Dermis blood vessel endothelial cell (primary cell): ENCODE results near the gene UPK3A. TPM values are rescaled to one million over a fixed set of nuclear protein-coding genes. Genes with fewer than 3 reads are reported as not detected.
"Not testable (repeated sequence)": the region's sequence is repeated elsewhere in the genome, so short reads cannot be mapped to it uniquely, and the experiment has no call there.

Experiments
- DNase-seq: peaks from one replicate; pipeline ENCODE4 v3.0.0; 2010
- total RNA-seq: library from RNA; depleted of rRNA; stranded (reverse); fragments of >200 nt; gene quantifications from 2 replicates; pipeline ENCODE4 v1.2.3, GENCODE V29; 2014

The UPK3A gene
- total RNA-seq, 1 donor from 2014 or later, result not detected

- DNase-seq, result peak; percentile 30
These were observed 25.7 kb downstream of the UPK3A start for GRCh38 chr22:45310331-45310976.

- DNase-seq, result no peak
These were observed 26.3 kb downstream of the UPK3A start for GRCh38 chr22:45310977-45311531.

GRCh38 chr22:45312415-45312814 lies 27.7 kb downstream of the UPK3A start:
- no peak for DNase-seq

GRCh38 chr22:45312856-45313255 lies 28.1 kb downstream of the UPK3A start:
- DNase-seq, result no peak

- DNase-seq, result no peak
These were observed 29.4 kb downstream of the UPK3A start for GRCh38 chr22:45314054-45314721.

GRCh38 chr22:45314786-45315185 lies 30.0 kb downstream of the UPK3A start:
- DNase-seq, result no peak

- DNase-seq, result no peak
These were observed 32.2 kb downstream of the UPK3A start for GRCh38 chr22:45316796-45317526.

GRCh38 chr22:45317551-45318167 lies 32.9 kb downstream of the UPK3A start:
- peak; percentile 94 for DNase-seq

GRCh38 chr22:45318168-45318557 lies 33.4 kb downstream of the UPK3A start:
- DNase-seq, result peak; percentile 97

- DNase-seq, result peak; percentile 68
These were observed 34.0 kb downstream of the UPK3A start for GRCh38 chr22:45318558-45319323.

GRCh38 chr22:45319324-45319685 lies 34.6 kb downstream of the UPK3A start:
- DNase-seq, result no peak

- no peak for DNase-seq
These were observed 35.7 kb downstream of the UPK3A start for GRCh38 chr22:45320357-45320976.

GRCh38 chr22:45321827-45322226 lies 37.1 kb downstream of the UPK3A start:
- DNase-seq, result no peak

- DNase-seq, result no peak
These were observed 38.2 kb downstream of the UPK3A start for GRCh38 chr22:45322873-45323525.

- no peak for DNase-seq
These were observed 38.9 kb downstream of the UPK3A start for GRCh38 chr22:45323695-45324094.

- DNase-seq, result no peak
These were observed 39.6 kb downstream of the UPK3A start for GRCh38 chr22:45324311-45324711.

GRCh38 chr22:45328261-45328660 lies 43.5 kb downstream of the UPK3A start:
- DNase-seq, result not testable (repeated sequence)

- no peak for DNase-seq
These were observed 44.2 kb downstream of the UPK3A start for GRCh38 chr22:45328822-45329529.

GRCh38 chr22:45329530-45329936 lies 44.8 kb downstream of the UPK3A start:
- peak; percentile 37 for DNase-seq

GRCh38 chr22:45330548-45330947 lies 45.8 kb downstream of the UPK3A start:
- DNase-seq, result no peak

GRCh38 chr22:45331486-45331885 lies 46.7 kb downstream of the UPK3A start:
- no peak for DNase-seq
